H1 (cell line): ENCODE data around the gene SCAF1. TPM values are rescaled to one million over a fixed set of nuclear protein-coding genes. Genes with fewer than 3 reads are reported as not detected.

Experiments
- CTBP2 ChIP-seq: IDR thresholded peaks from 2 replicates; pipeline ENCODE4 v1.7.0; 2011; ENCODE audit warnings: borderline replicate concordance, mild to moderate bottlenecking, moderate library complexity, mixed read lengths, low read length; ENCODE audit not compliant: insufficient read depth, insufficient read length
- SP2 ChIP-seq: IDR thresholded peaks from 2 replicates; pipeline ENCODE4 v1.6.1; 2012; ENCODE audit warnings: mild to moderate bottlenecking, low read length, inconsistent platforms
- polyA plus RNA-seq, 7 experiments: library from polyadenylated mRNA; depleted of rRNA in 3 of 7; stranded (reverse) in 5 of 7; unstranded in 2 of 7; fragments of >200 nt in 5 of 7; fragments of 200-250 nt in 2 of 7; gene quantifications; 1 replicate in 5 of 7; 2 replicates in 1 of 7; 4 replicates in 1 of 7; pipeline versions ENCODE4 v1.2.1 to v1.2.3, GENCODE V29; 2011 to 2013; ENCODE audit warnings: missing spikeins in 2 of 7, mixed read lengths in 2 of 7
- total RNA-seq: library from RNA; stranded (reverse); fragmentation: NEBNext Ultra II Directional; extraction: Animal tissue kit (Norgen Biotek cat#: 25700); gene quantifications from 2 replicates; pipeline ENCODE4 v1.2.1, GENCODE V29; 2021
- TF ChIP-seq, protein P1 (sequence below): IDR thresholded peaks from 2 replicates; pipeline ENCODE4 v1.6.1; 2011; ENCODE audit warnings: low read length, improper control_type of control experiment

SCAF1 gene
- total and polyA plus RNA-seq, 2 of the 8 experiments (the other 6 are each of a cell fraction or from before 2014, with no cell fraction given), result 9.7 to 81.7 TPM

DNA sequence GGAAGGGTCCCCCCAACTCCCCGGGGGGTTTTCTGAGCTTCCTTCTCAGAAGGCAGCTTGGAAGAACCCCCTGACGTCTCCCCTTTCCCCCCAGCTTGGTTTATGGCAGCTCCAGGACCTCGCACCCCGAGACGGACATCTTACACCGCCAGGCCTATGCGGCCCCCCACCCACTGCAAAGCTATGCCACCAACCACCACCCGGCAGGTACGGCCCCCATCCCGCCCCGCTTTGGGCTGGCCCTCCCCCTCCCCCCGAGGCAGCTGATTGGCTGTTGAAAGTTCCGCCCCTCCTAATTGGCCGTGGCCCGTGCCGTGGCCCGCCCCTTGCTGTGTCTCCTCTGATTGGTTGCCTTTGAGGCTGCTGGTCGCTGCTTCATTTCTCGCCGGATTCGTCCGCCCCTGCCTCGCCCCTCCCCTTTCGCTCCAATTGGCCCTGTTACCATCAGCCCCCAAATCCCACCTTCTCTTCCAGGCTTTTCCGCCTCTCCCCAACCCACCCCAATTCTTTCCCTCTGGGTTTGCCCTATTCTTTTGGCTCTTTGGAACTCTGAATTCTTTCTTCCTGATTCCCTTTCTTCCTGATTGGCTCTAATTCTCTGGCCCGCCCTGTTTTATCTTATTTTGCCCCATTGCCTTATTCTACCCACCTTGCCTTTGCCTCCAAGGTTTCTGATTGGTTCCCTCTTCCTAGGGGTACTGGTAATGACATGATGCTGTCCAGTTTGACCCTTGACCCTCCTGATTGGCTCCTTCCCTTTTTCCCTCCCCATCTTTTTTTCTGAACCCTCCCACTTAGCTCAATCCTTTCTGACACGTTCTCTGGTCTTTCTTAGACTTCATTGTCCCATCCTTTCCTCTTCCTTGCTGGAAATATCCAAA, 48.5 kb upstream of the SCAF1 start (continued):
- TF ChIP-seq SP2, result peak; percentile 45; the same call in 1 of the 2 replicates
- TF ChIP-seq, protein P1, sequence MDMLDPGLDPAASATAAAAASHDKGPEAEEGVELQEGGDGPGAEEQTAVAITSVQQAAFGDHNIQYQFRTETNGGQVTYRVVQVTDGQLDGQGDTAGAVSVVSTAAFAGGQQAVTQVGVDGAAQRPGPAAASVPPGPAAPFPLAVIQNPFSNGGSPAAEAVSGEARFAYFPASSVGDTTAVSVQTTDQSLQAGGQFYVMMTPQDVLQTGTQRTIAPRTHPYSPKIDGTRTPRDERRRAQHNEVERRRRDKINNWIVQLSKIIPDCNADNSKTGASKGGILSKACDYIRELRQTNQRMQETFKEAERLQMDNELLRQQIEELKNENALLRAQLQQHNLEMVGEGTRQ, result 0 out of 2 replicates have a peak, but pooled peaks have one; percentile 26
- no peak for TF ChIP-seq CTBP2
